GM12892 (cell line): ENCODE data around the gene SHROOM3.

Source experiments
- DNase-seq: peaks from one replicate; pipeline ENCODE4 v3.0.0; 2011; ENCODE audit not compliant: insufficient read length
- FAIRE-seq: peaks from 2 replicates; lab custom pipeline; 2011; peaks lifted over from hg19 to GRCh38; lab: Jason Lieb, UNC
- POLR2A ChIP-seq: IDR thresholded peaks from 2 replicates; pipeline ENCODE4 v1.6.1; 2011; ENCODE audit warnings: low read depth, low read length, control low read depth
- POLR2AphosphoS5 ChIP-seq: IDR thresholded peaks from 2 replicates; pipeline ENCODE4 v1.6.1; 2011; ENCODE audit warnings: low read depth, low read length, control low read depth
- TAF1 ChIP-seq: IDR thresholded peaks from 2 replicates; pipeline ENCODE4 v1.6.1; 2011; ENCODE audit warnings: low read depth, mild to moderate bottlenecking, control low read depth, low read length, borderline replicate concordance

Gene SHROOM3

DNA sequence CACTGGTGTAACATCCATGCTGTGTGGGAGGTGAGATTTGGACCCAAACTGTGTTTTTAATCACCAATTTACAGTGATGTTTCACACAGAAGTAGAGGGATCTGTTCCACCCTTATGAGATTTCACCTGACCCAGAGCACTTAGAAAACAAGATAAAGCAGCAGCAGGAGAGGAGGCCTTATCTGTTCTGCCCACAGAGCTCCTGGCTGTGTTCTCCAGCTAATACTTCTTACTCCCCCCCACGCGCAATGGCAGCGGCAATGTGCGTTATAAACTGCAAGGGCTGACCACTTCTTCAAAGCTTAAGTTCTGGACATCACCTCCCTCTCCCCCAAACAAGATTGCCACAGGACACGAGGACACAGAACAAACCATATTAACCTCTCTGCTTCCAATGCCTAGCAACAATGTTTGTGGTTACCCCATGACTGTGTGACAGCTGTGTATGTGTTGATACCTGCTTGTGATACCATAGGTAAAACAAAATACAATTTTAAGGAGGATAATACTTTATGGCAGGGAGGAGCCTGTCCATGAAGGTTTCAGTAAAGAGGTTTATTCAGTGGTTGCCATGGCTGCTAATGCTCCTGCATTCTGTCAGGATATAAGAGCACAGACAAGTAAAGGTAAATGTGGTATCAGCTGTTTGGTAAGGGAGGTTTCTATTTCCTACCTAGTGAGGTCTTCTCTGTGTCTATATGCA lies 252.9 kb downstream of the SHROOM3 start:
- DNase-seq (no peak), FAIRE-seq (no peak)
- TF ChIP-seq POLR2AphosphoS5 (no peak), TAF1 (no peak), POLR2A (no peak)

DNA sequence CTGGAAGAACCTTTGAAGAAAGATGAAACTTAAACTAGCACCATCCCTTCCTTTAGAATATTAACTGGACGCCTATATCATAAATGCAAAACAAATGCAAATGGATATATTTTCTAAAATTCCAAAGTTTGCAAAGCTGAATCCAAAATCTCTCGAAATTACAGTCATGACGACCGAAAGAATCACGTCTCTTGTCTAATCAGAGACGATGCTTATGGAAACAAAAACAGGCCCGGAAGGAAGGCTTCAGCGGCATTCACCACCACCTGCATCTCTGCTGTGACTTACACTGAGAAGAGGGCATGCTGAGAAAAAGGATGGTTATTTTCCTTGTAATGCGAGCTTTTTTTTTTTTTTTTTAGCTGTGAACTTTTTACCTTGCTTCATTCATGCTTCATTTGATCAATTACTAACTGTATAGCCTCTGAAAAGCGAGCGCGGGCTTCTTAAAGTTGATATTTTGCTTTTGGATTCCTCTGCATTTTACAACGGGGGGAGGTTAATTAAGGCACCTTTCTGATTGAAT lies 253.7 kb downstream of the SHROOM3 start:
- no peak for DNase-seq

GRCh38 chr4:76689145-76689817 lies 254.3 kb downstream of the SHROOM3 start:
- DNase-seq (peak; percentile 34), FAIRE-seq (peak; percentile 17)
- TF ChIP-seq POLR2AphosphoS5 = no peak
- TF ChIP-seq POLR2A = no peak
- no peak for TF ChIP-seq TAF1

More for the DNA sequence above, 253.7 kb downstream of the SHROOM3 start:
- TF ChIP-seq POLR2AphosphoS5 = no peak
- no peak for TF ChIP-seq POLR2A
- no peak for TF ChIP-seq TAF1
- FAIRE-seq = no peak

GRCh38 chr4:76690011-76690905 lies 255.2 kb downstream of the SHROOM3 start:
- no peak for TF ChIP-seq POLR2A
- TF ChIP-seq TAF1 = no peak
- FAIRE-seq (no peak), DNase-seq (no peak)

- TF ChIP-seq POLR2AphosphoS5 = no peak
- no peak for TF ChIP-seq TAF1
- TF ChIP-seq POLR2A = no peak
- FAIRE-seq (no peak), DNase-seq (no peak)
Measured at GRCh38 chr4:76690906-76691275, 255.9 kb downstream of the SHROOM3 start.

DNA sequence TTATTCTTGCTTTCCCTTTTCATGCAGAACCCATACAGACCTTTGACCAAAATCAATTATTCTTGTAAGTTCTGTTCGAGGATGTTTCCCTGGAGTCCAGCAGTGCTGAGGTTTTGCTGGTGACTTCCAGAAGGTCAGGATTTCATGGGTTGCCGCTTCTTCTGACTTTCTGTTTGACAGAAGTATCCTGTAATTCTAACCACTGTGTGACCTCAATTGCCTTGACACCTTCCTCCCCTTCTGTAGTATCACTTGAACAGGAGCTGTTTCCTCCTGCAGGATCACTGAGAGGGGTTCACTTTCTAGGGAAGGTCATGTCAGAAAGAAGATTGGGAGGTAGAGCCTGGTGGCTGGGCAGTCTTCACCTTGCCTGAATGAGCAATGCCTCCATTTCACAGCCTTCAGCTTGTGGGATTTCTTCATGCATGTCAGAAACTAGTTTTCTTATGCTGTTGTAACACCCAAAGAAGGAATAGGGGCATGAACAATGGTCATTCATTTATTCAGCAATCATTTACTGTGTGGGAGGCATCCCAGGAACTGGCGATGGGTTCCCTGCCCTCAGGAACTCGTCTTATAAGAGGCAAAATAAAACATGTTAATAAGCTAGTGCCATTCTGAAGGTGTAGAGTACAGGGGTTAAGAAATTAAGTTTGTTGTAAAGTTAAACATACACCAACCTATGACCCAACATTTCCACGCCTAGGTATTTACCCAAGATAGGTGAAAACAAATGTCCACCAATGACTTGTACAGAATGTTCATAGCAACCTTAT lies 257.0 kb downstream of the SHROOM3 start:
- FAIRE-seq (peak; percentile 76), DNase-seq (no peak)
- TF ChIP-seq TAF1 = no peak
- TF ChIP-seq POLR2AphosphoS5 = no peak
- TF ChIP-seq POLR2A = no peak

GRCh38 chr4:76692761-76693160 lies 257.7 kb downstream of the SHROOM3 start:
- no peak for DNase-seq
- no peak for FAIRE-seq
- TF ChIP-seq POLR2AphosphoS5 = no peak
- no peak for TF ChIP-seq POLR2A
- TF ChIP-seq TAF1 = no peak

GRCh38 chr4:76694056-76694455 lies 259.0 kb downstream of the SHROOM3 start:
- no peak for FAIRE-seq
- DNase-seq = no peak
- TF ChIP-seq POLR2AphosphoS5 (no peak), TAF1 (no peak), POLR2A (no peak)

DNA sequence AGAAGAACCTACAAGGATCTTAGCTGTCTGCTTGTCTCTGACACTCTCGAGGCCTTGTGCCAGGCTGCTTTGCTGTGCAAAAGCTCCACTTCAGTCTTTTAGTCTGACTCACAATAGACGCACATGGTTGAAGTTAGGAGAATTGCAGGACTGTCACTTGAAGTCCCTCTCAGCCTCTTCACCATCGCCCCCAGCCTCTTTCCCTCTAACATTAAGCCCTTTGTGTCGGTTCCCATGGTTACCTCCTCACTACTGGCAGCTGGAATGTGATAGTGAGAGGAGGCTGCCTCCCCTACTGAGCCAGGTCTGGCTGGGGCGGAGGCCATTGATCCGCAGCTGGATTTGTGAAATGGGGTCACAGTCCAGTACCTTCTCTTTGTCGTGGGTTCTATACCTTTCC lies 261.1 kb downstream of the SHROOM3 start:
- TF ChIP-seq POLR2A (no peak), POLR2AphosphoS5 (no peak), TAF1 (no peak)
- FAIRE-seq (no peak), DNase-seq (no peak)

DNA sequence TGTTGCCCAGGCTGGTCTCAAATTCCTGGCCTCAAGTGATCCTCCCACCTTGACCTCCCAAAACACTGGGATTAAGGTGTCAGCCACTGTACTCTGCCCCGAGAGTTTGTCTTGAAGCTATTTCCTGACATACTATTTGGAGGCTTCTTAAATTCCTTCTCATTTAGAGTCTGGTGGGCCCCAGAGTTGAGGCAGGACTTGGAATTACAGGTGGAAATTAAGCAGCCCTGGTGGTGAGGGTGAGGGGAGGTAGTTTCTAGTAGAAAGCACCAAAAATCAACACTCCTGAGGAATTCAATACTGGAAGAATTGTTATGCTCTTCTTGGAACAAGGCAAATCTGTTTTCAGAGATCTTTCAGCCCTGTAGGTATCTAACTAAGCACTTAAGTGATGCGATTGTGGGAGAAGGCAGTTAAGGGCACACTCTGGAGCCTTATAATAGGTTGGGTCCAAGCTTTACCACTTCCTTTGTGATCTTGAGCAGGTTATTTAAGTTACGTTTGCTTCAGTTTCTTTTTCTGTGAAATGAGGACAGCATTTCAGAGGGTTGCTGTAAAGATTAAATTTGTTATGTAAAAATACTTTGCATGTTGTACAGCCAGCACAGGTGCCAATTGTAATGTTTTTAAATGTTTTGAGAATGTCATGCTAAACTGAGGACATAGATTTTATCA lies 262.2 kb downstream of the SHROOM3 start:
- TF ChIP-seq POLR2A (peak; percentile 26; the same call in 1 of the 2 replicates), POLR2AphosphoS5 (peak; percentile 52; the same call in 1 of the 2 replicates), TAF1 (no peak)
- DNase-seq (no peak), FAIRE-seq (peak; percentile 79)
